A172 (cell line): ENCODE data around the gene ANO7. TPM values are rescaled to one million over a fixed set of nuclear protein-coding genes. Genes with fewer than 3 reads are reported as not detected.

ENCODE experiments used
- DNase-seq: peaks from one replicate; pipeline ENCODE4 v3.0.0-alpha.2; 2015; ENCODE audit warnings: low spot score
- total RNA-seq: library from RNA; depleted of rRNA; stranded (reverse); fragments of >200 nt; shearing (Covaris generic); gene quantifications from 2 replicates; pipeline ENCODE4 v1.2.3, GENCODE V29; 2014; rRNA removed

The ANO7 gene
- total RNA-seq, 1 experiment from 2014 or later: 0.03 TPM

DNA sequence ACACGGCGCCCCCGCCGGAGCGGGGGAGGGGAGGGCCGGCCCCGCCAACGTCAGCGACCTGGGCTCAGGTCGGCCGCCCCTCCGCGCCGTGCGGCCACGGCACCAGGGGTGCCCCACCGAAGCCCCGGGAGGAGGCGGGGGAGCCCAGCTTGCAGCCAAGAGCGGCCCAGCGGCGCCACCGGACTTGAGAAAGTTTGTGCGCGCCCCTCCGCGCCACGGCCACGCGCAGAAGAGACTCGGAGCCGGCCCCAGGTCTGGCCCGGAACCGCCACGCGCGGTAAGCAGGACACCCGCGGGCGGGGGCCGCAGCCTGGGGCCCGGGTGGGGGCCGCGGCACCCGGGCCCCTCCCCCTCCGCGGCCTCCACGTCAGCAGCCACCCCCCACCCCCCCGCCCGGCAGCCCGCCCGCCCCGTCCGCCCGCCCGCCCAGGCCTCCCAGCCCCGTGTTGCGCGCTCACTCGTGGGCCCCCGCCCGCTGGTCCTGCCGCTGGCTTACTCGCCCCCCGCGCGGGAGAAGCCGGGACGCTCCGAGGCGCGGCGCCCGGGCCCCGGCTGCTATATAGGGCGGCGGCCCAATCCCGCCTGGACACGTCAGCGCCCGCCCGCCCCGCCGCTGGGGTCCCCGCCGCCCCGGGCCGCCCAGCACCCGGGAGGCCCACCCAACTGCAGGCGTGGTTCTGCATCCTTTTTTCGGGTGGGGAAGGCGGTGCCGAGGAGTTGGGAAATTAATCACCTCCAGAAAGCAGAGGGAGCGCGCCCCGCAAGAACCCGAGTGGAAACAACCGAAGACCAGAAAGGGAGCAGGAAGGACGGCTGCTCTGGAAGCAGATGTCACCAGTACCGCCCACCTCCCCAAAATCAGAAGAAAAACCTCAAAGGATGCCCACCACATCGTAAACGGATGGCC lies 84.1 kb downstream of the ANO7 start:
- DNase-seq: peak; percentile 23

DNA sequence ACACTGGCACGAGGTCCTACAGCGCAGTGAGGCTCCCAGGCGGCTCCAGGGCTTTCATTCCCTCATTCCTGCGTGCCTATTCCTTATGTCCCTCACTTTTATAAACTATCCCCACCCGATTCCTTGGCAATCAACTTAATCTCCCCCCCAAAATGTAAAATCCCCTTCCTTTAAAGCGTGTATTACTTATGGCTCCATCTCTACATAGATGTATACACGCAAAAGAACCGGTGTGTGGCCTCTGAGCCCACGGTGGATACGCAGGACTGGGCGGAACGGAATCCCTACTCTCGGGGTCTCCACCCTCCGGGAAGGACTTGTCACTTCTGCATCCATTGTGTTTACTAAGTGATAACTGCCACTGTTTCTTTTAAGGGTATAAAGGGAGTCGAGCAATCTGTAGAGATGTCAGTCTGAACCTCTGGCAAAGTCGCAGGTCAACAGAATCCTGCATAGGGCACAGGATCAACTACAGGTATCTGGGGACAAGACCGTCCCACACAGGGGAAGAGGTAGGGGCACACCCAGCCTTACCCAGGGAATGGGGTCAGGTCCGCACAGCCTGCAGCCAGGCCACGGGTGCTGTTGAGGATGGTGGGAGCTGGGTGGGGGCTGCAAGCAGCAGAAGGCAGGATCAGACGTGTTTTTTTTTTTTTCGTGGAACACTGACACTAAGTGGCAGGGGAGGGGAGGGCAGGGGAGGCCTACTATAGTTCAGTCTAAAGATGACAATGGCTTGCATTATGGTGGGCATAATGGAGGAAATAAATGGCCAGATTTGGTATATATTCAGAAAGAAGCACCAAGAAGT lies 84.9 kb downstream of the ANO7 start:
- DNase-seq: no peak

DNA sequence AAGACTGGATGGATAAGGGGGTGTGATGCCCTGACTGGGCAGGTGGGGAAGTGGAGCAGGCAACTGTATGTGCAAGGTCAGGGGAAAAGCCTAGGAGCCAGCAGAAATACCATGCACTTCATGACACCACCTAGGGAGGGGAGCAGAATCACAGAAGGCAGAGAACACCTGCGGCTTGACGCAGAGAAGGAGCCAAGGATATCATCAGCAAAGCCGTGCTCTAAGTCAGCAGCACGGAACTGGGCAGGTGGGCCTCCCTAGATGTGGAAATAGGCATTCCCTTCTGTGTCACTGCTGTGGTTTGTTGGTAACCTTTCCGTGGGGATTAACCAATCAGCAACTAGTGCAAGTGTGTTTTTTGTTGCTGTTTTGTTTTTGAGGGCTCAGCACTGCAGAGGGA lies 85.7 kb downstream of the ANO7 start:
- DNase-seq: no peak

Other genes starting within 250 kb of the ANO7 start
- gene SNED1, start 190.1 kb upstream of the ANO7 start, total RNA-seq: 2.5 and 5.2 TPM in 2 replicates
- 39.0 and 46.2 TPM in 2 replicates for gene MTERF4, start 86.4 kb upstream of the ANO7 start, total RNA-seq
- 5.9 and 7.5 TPM in 2 replicates for gene PASK, start 39.2 kb upstream of the ANO7 start, total RNA-seq
- 125 and 132 TPM in 2 replicates for gene PPP1R7, start 38.2 kb upstream of the ANO7 start, total RNA-seq
- gene HDLBP, start 127.0 kb downstream of the ANO7 start, total RNA-seq: 458 and 509 TPM in 2 replicates
- gene SEPTIN2, start 127.2 kb downstream of the ANO7 start, total RNA-seq: 374 and 393 TPM in 2 replicates
- gene FARP2, start 167.6 kb downstream of the ANO7 start, total RNA-seq: 36.6 and 47.3 TPM in 2 replicates